H1 (cell line): ENCODE results near the gene CPT2. TPM values are rescaled to one million over a fixed set of nuclear protein-coding genes. Genes with fewer than 3 reads are reported as not detected.

Source experiments
- CTCF ChIA-PET: fragments of 300-600 bp; sonication (Branson Sonifier 250); formaldehyde crosslinking; loops from one replicate; lab custom pipeline; 2021; ENCODE audit not compliant: partially characterized antibody; lab: Charles Lee
- POLR2A ChIA-PET: fragments of 300-600 bp; sonication (Branson Sonifier 250); formaldehyde crosslinking; loops from one replicate; lab custom pipeline; 2021; ENCODE audit warnings: inconsistent platforms; ENCODE audit not compliant: partially characterized antibody; lab: Charles Lee
- DNase-seq, 2 experiments: peaks; one replicate each; pipeline versions ENCODE4 v3.0.0 to v3.0.0-alpha.2; 2010 to 2022; ENCODE audit warnings: low spot score in 2 of 2, low read depth in 1 of 2, mixed read lengths in 1 of 2
- FAIRE-seq: peaks from 2 replicates; lab custom pipeline; 2011; peaks lifted over from hg19 to GRCh38; lab: Jason Lieb, UNC
- H2AFZ ChIP-seq: 2 replicates; pipeline ENCODE4 v1.8.1; 2012; ENCODE audit warnings: low read length, inconsistent platforms
- H2AK5ac ChIP-seq: 2 replicates; pipeline ENCODE4 v1.6.1; 2013; ENCODE audit warnings: low read depth, low read length
- H2BK120ac ChIP-seq: replicated peaks from 2 replicates; pipeline ENCODE3; 2013; ENCODE audit warnings: low read depth, low read length, inconsistent platforms
- H2BK12ac ChIP-seq: 2 replicates; pipeline ENCODE4 v1.6.1; 2013; ENCODE audit warnings: low read depth, low read length
- H2BK15ac ChIP-seq: 2 replicates; pipeline ENCODE4 v1.6.1; 2013; ENCODE audit warnings: low read length
- H2BK20ac ChIP-seq: 2 replicates; pipeline ENCODE4 v1.6.1; 2013; ENCODE audit warnings: low read length
- H2BK5ac ChIP-seq: 2 replicates; pipeline ENCODE4 v1.6.1; 2013; ENCODE audit warnings: low read depth, low read length
- H3K14ac ChIP-seq: 2 replicates; pipeline ENCODE4 v1.6.1; 2013; ENCODE audit warnings: inconsistent platforms; ENCODE audit not compliant: insufficient read length
- H3K18ac ChIP-seq: 2 replicates; pipeline ENCODE4 v1.6.1; 2013; ENCODE audit warnings: low read length; ENCODE audit errors: extremely low read depth
- H3K23ac ChIP-seq: 2 replicates; pipeline ENCODE4 v1.6.1; 2013; ENCODE audit warnings: inconsistent platforms; ENCODE audit not compliant: insufficient read length
- H3K23me2 ChIP-seq: 2 replicates; pipeline ENCODE4 v1.6.1; 2013; ENCODE audit warnings: low read depth, low read length
- H3K27ac ChIP-seq: 2 replicates; pipeline ENCODE4 v1.6.1; 2011; ENCODE audit warnings: low read depth, low read length, inconsistent platforms
- H3K27me3 ChIP-seq, 4 experiments: replicated peaks in 1 of 4; 1 replicate in 1 of 4; 2 replicates in 3 of 4; pipeline versions ENCODE4 v1.6.1 to v1.8.1; 2011 to 2013; ENCODE audit warnings: low read length in 3 of 4, mild to moderate bottlenecking in 3 of 4, inconsistent platforms in 2 of 4, mixed read lengths in 2 of 4, moderate library complexity in 1 of 4; ENCODE audit not compliant: control insufficient read depth in 3 of 4, insufficient read depth in 3 of 4; ENCODE audit errors: extremely low read depth in 1 of 4
- H3K36me3 ChIP-seq, 4 experiments: 2 replicates each; pipeline versions ENCODE4 v1.6.1 to v1.8.1; 2011 to 2013; ENCODE audit warnings: mild to moderate bottlenecking in 4 of 4, low read length in 3 of 4, moderate library complexity in 2 of 4, control low read depth in 1 of 4, inconsistent platforms in 1 of 4; ENCODE audit not compliant: insufficient read depth in 4 of 4, control insufficient read depth in 2 of 4
- H3K4ac ChIP-seq: replicated peaks from 2 replicates; pipeline ENCODE3; 2013; ENCODE audit warnings: low read length, low read depth, mixed read lengths, inconsistent platforms; ENCODE audit not compliant: insufficient read length
- H3K4me1 ChIP-seq, 4 experiments: replicated peaks in 1 of 4; 1 replicate in 1 of 4; 2 replicates in 3 of 4; pipeline versions ENCODE4 v1.6.1 to v1.8.1; 2011 to 2013; ENCODE audit warnings: low read length in 3 of 4, inconsistent platforms in 2 of 4, mixed read lengths in 1 of 4; ENCODE audit not compliant: insufficient read depth in 4 of 4, control insufficient read depth in 3 of 4
- H3K4me2 ChIP-seq, 2 experiments: 2 replicates each; pipeline versions ENCODE4 v1.6.1 to v1.8.1; 2011 to 2013; ENCODE audit warnings: low read depth in 2 of 2, low read length in 2 of 2, control low read depth in 1 of 2, inconsistent platforms in 1 of 2, mild to moderate bottlenecking in 1 of 2; ENCODE audit not compliant: insufficient read depth in 1 of 2
- H3K4me3 ChIP-seq, 4 experiments: fragments of 200-600, 300-600 bp in 1 of 4; sonication (generic), shearing (Covaris generic), sonication (Bioruptor Twin) in 1 of 4; 2 replicates each; pipeline versions ENCODE4 v1.5.1 to v1.8.1; 2011 to 2016; ENCODE audit warnings: low read length in 4 of 4, low read depth in 3 of 4, control low read depth in 2 of 4, inconsistent platforms in 2 of 4, mild to moderate bottlenecking in 2 of 4, mixed read lengths in 1 of 4, moderate library complexity in 1 of 4; ENCODE audit not compliant: insufficient read depth in 2 of 4; ENCODE audit errors: extremely low read depth in 1 of 4
- H3K56ac ChIP-seq: replicated peaks from 2 replicates; pipeline ENCODE3; 2013; ENCODE audit warnings: low read depth, mild to moderate bottlenecking, mixed read lengths, low read length, inconsistent platforms; ENCODE audit not compliant: insufficient read length
- H3K79me1 ChIP-seq: 2 replicates; pipeline ENCODE4 v1.6.1; 2013; ENCODE audit warnings: low read depth, low read length, control low read depth
- H3K79me2 ChIP-seq, 2 experiments: 2 replicates each; pipeline versions ENCODE4 v1.6.1 to v1.8.1; 2012 to 2013; ENCODE audit warnings: low read length in 2 of 2, mild to moderate bottlenecking in 2 of 2, inconsistent platforms in 1 of 2; ENCODE audit not compliant: insufficient read depth in 2 of 2, control insufficient read depth in 1 of 2
- H3K9ac ChIP-seq, 4 experiments: replicated peaks in 1 of 4; 1 replicate in 1 of 4; 2 replicates in 3 of 4; pipeline versions ENCODE4 v1.6.1 to v1.8.1; 2011 to 2013; ENCODE audit warnings: low read depth in 3 of 4, low read length in 3 of 4, control low read depth in 2 of 4, mild to moderate bottlenecking in 2 of 4, moderate library complexity in 2 of 4, inconsistent platforms in 1 of 4; ENCODE audit errors: extremely low read depth in 1 of 4
- H3K9me3 ChIP-seq, 2 experiments: 2 replicates each; pipeline versions ENCODE4 v1.6.1 to v1.8.1; 2012 to 2013; ENCODE audit warnings: mild to moderate bottlenecking in 2 of 2, moderate library complexity in 2 of 2, control low read depth in 1 of 2, inconsistent platforms in 1 of 2, low read depth in 1 of 2, low read length in 1 of 2, mixed read lengths in 1 of 2; ENCODE audit not compliant: insufficient read depth in 2 of 2
- H4K20me1 ChIP-seq, 2 experiments: replicated peaks in 1 of 2; 2 replicates each; pipeline versions ENCODE3 to v1.8.1; 2011 to 2013; ENCODE audit warnings: inconsistent platforms in 2 of 2, low read length in 2 of 2, mild to moderate bottlenecking in 1 of 2; ENCODE audit not compliant: insufficient read depth in 2 of 2, control insufficient read depth in 1 of 2
- H4K5ac ChIP-seq: 2 replicates; pipeline ENCODE4 v1.6.1; 2013; ENCODE audit warnings: low read length, low read depth, mixed read lengths, inconsistent platforms; ENCODE audit not compliant: insufficient read length
- H4K8ac ChIP-seq: 2 replicates; pipeline ENCODE4 v1.8.0; 2013; ENCODE audit warnings: mild to moderate bottlenecking, moderate library complexity, low read length, inconsistent platforms; ENCODE audit not compliant: insufficient read depth; ENCODE audit errors: extremely low read depth
- H4K91ac ChIP-seq: replicated peaks from 2 replicates; pipeline ENCODE3; 2013; ENCODE audit warnings: low read length, mixed read lengths, inconsistent platforms; ENCODE audit not compliant: insufficient read length
- CEBPB ChIP-seq: IDR thresholded peaks from 2 replicates; pipeline ENCODE4 v1.6.1; 2012; ENCODE audit warnings: low read depth, low read length
- CREB1 ChIP-seq: IDR thresholded peaks from 2 replicates; pipeline ENCODE4 v1.6.1; 2012; ENCODE audit warnings: inconsistent platforms
- JUND ChIP-seq: IDR thresholded peaks from 2 replicates; pipeline ENCODE4 v1.6.1; 2011; ENCODE audit warnings: mild to moderate bottlenecking, improper control_type of control experiment, low read length
- POU5F1 ChIP-seq: IDR thresholded peaks from 2 replicates; pipeline ENCODE4 v1.6.1; 2011; ENCODE audit warnings: low read depth, mild to moderate bottlenecking, low read length, moderate library complexity
- RAD21 ChIP-seq, 2 experiments: IDR thresholded peaks in 1 of 2; conservative IDR thresholded peaks in 1 of 2; 2 replicates each; pipeline ENCODE4 v1.6.1; 2011; ENCODE audit warnings: low read depth in 2 of 2, low read length in 2 of 2, improper control_type of control experiment in 1 of 2, inconsistent platforms in 1 of 2, mild to moderate bottlenecking in 1 of 2, moderate library complexity in 1 of 2
- SRF ChIP-seq: IDR thresholded peaks from 2 replicates; pipeline ENCODE4 v1.6.1; 2011; ENCODE audit warnings: mild to moderate bottlenecking, low read depth, low read length, moderate library complexity
- YY1 ChIP-seq: IDR thresholded peaks from 2 replicates; pipeline ENCODE4 v1.6.1; 2011; ENCODE audit warnings: low read depth, mild to moderate bottlenecking, low read length
- WGBS, 2 experiments: shearing (Covaris generic) in 1 of 2; methylation state at CpG; one replicate each; pipeline versions ENCODE4 v1.1.6 to v1.1.7; 2013 to 2015; ENCODE audit warnings: low lambda C conversion rate in 2 of 2, mixed read lengths in 2 of 2, inconsistent platforms in 1 of 2, low coverage in 1 of 2, missing lambda C conversion rate in 1 of 2; ENCODE audit not compliant: insufficient replicate concordance in 2 of 2, insufficient coverage in 1 of 2, insufficient read length in 1 of 2; ENCODE audit errors: extremely low coverage in 1 of 2, missing lambda C conversion rate in 1 of 2; 5-methylcytosine and 5-hydroxymethylcytosine counted together
- polyA plus RNA-seq, 7 experiments: library from polyadenylated mRNA; depleted of rRNA in 3 of 7; stranded (reverse) in 5 of 7; unstranded in 2 of 7; fragments of >200 nt in 5 of 7; fragments of 200-250 nt in 2 of 7; gene quantifications; 1 replicate in 5 of 7; 2 replicates in 1 of 7; 4 replicates in 1 of 7; pipeline versions ENCODE4 v1.2.1 to v1.2.3, GENCODE V29; 2011 to 2013; ENCODE audit warnings: missing spikeins in 2 of 7, mixed read lengths in 2 of 7
- total RNA-seq: library from RNA; stranded (reverse); fragmentation: NEBNext Ultra II Directional; extraction: Animal tissue kit (Norgen Biotek cat#: 25700); gene quantifications from 2 replicates; pipeline ENCODE4 v1.2.1, GENCODE V29; 2021
- TF ChIP-seq, protein P1 (sequence below): IDR thresholded peaks from 2 replicates; pipeline ENCODE4 v1.6.1; 2011; ENCODE audit warnings: low read depth, mild to moderate bottlenecking, low read length; ENCODE audit not compliant: insufficient read depth
- TF ChIP-seq, protein P2 (sequence below): IDR thresholded peaks from 2 replicates; pipeline ENCODE4 v1.6.1; 2012; ENCODE audit warnings: low read length, inconsistent platforms
- TF ChIP-seq, protein P3 (sequence below), 3 experiments: IDR thresholded peaks; 1 replicate in 2 of 3; 2 replicates in 1 of 3; pipeline versions ENCODE4 v1.5.1 to v1.6.1; 2011; ENCODE audit warnings: low read length in 3 of 3, mild to moderate bottlenecking in 3 of 3, inconsistent platforms in 2 of 3, low read depth in 1 of 3, moderate library complexity in 1 of 3; ENCODE audit not compliant: insufficient read depth in 1 of 3; ENCODE audit errors: control extremely low read depth in 1 of 3

The CPT2 gene
- total and polyA plus RNA-seq, 2 of the 8 experiments (the other 6 are each of a cell fraction or from before 2014, with no cell fraction given) = 23.9 to 25.5 TPM

DNA sequence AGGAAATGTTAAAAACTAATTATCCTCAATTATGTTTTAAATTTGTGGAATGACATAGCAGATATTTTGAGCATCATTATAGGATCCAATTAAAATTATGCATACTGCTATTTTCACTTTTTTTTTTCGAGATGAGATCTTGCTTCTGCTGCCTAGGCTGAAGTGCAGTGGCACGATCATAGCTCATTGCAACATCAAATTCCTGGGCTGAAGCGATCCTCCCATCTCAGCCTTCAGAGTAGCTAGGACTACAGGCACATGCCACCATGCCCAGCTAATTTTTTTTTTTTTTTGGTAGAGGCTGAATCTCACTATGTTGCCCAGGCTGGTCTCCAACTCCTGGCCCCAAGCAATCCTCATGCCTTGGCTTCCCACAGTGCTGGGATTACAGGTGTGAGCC, 42.9 kb upstream of the CPT2 start:
- H4K5ac ChIP-seq = no peak overlapping the region
- H2AK5ac ChIP-seq = no peak overlapping the region
- CTCF ChIA-PET = interaction anchor here (2.2 kb wide), 1 partner anchor 27 kb away, joined by 5 read pairs; no protein-coding TSS in a partner anchor
- H3K4me1 ChIP-seq = no peaks in the 10 kb centered on the region
- no peaks in the 10 kb centered on the region for H3K79me2 ChIP-seq
- no peaks in the 10 kb centered on the region for H3K27me3 ChIP-seq
- H4K20me1 ChIP-seq = no peaks in the 10 kb centered on the region
- H3K23ac ChIP-seq = no peak overlapping the region
- no peak overlapping the region for H2BK120ac ChIP-seq
- no peak overlapping the region for H3K4me2 ChIP-seq
- H3K14ac ChIP-seq = no peak overlapping the region
- no peak overlapping the region for H2BK20ac ChIP-seq
- H3K56ac ChIP-seq = no peak overlapping the region
- FAIRE-seq (no peak), DNase-seq (no peak)
- H3K9ac ChIP-seq = no peak overlapping the region
- no peak overlapping the region for H4K91ac ChIP-seq
- H2BK12ac ChIP-seq = no peak overlapping the region
- no peak overlapping the region for H3K18ac ChIP-seq
- H3K23me2 ChIP-seq = no peaks in the 10 kb centered on the region
- no peaks in the 10 kb centered on the region for H3K9me3 ChIP-seq
- no peak overlapping the region for H3K4me3 ChIP-seq
- WGBS, 2 experiments = 95% methylated on average over 3 of the region's 3 CpGs; no CpG with 5 or more reads in 1 of the 2 experiments
- no peak overlapping the region for H3K27ac ChIP-seq
- POLR2A ChIA-PET = interaction anchor here (0.6 kb wide), 1 partner anchor 419 kb away, joined by 3 read pairs; no protein-coding TSS in a partner anchor
- H2AFZ ChIP-seq = no peak overlapping the region
- no peak overlapping the region for H4K8ac ChIP-seq
- H2BK15ac ChIP-seq = no peak overlapping the region
- H3K36me3 ChIP-seq = no peaks in the 10 kb centered on the region
- no peak overlapping the region for H2BK5ac ChIP-seq
- H3K4ac ChIP-seq = no peak overlapping the region
- H3K79me1 ChIP-seq = no peaks in the 10 kb centered on the region
- TF ChIP-seq POU5F1 = no peak
- no peak for TF ChIP-seq RAD21 (IDR thresholded peaks at IDR 0.05 in 1 of 2, conservative IDR thresholded peaks at IDR 0.05 in 1 of 2; ENCODE audit: low read depth in 2 of 2, low read length in 2 of 2)
- TF ChIP-seq, protein P1, sequence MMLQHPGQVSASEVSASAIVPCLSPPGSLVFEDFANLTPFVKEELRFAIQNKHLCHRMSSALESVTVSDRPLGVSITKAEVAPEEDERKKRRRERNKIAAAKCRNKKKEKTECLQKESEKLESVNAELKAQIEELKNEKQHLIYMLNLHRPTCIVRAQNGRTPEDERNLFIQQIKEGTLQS = no peak
- no peak for TF ChIP-seq CEBPB
- no peak for TF ChIP-seq SRF
- no peak for TF ChIP-seq YY1
- TF ChIP-seq, protein P2, sequence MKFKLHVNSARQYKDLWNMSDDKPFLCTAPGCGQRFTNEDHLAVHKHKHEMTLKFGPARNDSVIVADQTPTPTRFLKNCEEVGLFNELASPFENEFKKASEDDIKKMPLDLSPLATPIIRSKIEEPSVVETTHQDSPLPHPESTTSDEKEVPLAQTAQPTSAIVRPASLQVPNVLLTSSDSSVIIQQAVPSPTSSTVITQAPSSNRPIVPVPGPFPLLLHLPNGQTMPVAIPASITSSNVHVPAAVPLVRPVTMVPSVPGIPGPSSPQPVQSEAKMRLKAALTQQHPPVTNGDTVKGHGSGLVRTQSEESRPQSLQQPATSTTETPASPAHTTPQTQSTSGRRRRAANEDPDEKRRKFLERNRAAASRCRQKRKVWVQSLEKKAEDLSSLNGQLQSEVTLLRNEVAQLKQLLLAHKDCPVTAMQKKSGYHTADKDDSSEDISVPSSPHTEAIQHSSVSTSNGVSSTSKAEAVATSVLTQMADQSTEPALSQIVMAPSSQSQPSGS = no peak
- no peak for TF ChIP-seq CREB1
- TF ChIP-seq, protein P3, sequence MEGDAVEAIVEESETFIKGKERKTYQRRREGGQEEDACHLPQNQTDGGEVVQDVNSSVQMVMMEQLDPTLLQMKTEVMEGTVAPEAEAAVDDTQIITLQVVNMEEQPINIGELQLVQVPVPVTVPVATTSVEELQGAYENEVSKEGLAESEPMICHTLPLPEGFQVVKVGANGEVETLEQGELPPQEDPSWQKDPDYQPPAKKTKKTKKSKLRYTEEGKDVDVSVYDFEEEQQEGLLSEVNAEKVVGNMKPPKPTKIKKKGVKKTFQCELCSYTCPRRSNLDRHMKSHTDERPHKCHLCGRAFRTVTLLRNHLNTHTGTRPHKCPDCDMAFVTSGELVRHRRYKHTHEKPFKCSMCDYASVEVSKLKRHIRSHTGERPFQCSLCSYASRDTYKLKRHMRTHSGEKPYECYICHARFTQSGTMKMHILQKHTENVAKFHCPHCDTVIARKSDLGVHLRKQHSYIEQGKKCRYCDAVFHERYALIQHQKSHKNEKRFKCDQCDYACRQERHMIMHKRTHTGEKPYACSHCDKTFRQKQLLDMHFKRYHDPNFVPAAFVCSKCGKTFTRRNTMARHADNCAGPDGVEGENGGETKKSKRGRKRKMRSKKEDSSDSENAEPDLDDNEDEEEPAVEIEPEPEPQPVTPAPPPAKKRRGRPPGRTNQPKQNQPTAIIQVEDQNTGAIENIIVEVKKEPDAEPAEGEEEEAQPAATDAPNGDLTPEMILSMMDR (IDR thresholded peaks at IDR 0.05; ENCODE audit: control extremely low read depth in 1 of 3, insufficient read depth in 1 of 3, low read depth in 1 of 3, low read length in 3 of 3) = no peak
- no peak for TF ChIP-seq JUND
